NCI-H2227 (cell line): ENCODE measurements around the gene NOS1.
"Not testable (repeated sequence)": the region's sequence is repeated elsewhere in the genome, so short reads cannot be mapped to it uniquely, and the experiment has no call there.

Experiments used
- DNase-seq: peaks from one replicate; lab custom pipeline; 2025; ENCODE audit not compliant: unreplicated experiment; lab: John Stamatoyannopoulos, UW

NOS1 gene

DNA sequence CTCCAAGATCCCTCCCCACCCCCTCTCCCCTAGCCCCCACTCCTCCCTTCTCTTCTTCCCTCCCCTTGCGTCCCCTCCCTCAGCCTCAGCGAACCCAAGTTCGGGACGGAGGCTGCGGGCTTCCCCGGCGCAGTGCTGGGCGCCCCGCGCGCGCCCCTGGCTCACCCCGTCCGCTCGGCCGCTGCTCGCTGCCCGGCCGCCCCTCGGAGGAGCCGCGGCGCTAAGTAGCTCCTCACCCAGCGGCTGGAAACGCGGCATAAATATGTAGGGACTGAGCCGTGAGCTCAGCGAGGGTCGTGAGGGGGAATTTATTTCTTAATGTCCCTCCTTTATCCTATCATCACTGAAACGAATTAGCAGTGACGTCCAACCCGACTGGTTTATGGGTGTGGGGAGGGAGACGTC is at the start of gene NOS1:
Gene NOS1 (minus strand): TSS at position 280 of the 405 bp plus-strand sequence. CDS start 30,557 bp downstream, outside the sequence.
- no peak for DNase-seq

DNA sequence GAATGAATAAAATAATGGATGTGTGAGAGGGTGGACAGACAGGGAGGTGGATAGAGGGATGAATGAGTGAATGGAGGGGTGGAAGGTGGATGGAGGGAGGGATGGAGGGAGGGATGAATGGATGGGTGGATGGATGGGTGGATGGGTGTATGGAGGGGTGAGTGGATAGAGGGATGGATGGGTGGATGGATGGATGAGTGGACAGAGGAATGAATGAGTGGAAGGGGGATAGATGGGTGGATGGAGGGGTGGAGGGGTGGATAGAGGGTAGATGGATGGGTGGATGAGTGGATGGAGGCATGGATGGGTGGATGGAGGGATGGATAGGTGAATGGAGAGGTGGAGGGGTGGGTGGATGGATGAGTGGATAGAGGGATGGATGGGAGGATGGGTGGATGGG is 47.9 kb upstream of the NOS1 start:
- no peak for DNase-seq

DNA sequence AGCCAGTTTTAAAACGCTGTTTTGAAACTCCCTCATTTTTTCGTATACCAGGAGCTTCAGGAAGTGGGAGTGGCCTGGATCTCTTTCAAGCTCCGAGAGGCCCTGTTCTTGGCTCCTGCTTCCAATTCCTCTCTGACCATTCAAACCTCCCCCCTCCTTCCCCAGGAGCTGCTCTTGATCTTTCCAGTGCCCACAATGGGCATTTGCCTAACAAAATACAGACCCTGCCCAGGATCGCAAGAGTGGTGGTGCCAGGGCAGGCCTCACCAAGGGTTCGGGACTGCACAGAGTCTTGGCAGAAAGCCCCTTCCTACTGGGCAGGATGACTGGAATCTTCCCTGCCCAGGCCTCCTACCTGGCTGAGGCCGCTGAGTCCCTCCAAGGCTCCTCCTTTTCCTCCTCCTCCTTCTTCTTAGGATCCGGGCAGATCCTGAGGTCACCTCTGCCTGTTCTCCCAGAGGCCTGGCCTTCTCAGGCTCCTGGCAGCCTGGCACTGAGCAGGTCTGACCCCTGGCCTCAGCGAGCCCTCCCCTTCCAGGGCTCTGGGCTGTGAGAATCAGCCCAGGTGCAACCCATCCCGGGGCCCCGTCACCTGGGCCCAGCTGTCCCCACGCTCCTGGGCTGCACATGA is 46.9 kb upstream of the NOS1 start:
- no peak for DNase-seq

DNA sequence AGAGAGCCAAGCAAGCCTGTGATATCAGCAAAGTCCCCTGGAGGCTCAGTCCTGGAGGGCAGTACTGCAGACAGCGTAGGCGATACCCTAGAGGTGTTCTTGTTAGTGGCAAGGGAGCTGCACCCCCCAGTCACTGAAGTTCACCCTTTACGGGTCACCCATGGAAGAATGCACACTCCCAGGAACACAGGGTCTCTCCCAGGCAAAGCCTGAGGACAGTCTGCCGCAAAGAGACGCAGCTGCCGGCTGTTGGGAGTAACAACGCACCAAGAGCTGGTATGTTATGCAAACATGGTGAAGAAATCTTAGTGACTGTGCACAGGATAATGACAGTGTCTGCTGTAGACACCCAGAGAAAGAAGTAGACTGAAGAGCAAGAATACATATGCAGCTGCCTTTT is 43.5 kb upstream of the NOS1 start:
- no peak for DNase-seq

DNA sequence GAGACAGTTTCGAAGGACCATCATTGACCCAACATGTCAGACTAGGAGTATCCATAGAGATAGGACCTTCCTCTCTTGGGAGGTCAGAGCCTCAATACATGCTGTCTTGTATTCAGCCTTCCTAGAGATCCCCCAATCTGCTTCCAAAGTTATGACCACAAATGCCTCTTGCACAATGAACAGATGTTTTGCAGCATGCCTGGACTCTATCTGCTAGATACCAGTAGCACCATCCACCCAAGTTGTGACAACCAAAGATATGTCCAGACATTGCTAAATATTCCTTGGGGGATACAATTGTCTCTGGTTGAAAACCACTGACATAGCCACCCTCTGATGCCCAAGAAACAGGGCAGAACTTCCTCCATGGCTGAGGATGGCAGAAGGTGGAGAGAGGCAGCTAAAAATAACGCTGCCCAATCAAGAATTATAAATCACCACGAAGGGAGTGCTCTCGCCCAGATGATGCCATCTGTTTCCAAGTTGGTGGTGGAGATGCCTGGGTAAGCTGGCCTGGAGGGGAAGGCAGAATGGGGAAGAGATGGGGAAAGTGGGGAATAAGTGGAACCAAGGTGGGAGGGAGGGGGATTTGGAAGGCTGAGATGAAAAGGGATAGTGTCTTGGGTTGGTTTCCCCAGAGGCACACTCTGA is 42.9 kb upstream of the NOS1 start:
- DNase-seq: no peak

DNA sequence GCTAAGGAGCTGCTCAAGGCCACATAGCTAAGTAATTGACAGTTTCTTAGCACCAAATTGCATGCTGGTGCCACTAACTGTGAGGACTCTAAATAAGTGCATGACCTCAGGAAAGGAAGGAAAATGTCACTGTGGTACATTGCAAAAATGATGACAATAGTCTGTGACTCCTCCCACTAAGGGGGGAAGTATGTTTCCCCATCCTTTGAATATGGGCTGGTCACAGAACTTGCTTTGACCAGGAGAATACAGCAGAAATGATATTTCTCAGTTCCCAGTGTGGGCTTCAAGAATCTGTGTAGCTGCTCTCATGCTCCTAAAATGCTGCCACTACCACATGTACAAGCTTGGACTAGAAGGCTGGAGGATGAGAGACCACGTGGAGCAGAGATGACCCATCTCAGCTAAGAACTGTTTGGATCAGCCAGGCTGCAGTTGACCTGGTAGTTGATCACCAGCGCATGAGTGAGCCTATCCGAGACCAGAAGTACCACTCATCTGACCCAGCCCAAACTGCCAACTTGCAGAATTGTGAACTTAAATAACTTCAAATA is 42.2 kb upstream of the NOS1 start:
- DNase-seq: no peak

DNA sequence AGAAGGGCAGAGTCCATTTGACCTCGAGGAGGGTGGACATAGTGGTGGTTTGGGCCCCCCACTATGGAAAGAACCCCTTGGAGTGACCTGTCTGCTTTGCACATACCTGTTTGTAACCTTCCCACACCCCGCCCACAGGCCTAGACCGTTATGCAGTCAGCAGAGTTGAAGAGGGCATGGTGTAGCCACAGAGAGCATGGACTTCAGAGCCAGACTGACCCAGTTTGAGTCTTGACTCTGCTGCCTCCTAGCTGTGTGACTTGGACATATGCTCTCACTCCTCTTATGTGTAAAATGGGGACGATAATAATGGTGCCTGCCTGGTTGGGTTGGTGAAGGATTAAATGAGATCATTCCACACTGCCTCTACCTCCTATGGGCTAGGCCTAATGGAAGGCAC is 40.9 kb upstream of the NOS1 start:
- DNase-seq: no peak

DNA sequence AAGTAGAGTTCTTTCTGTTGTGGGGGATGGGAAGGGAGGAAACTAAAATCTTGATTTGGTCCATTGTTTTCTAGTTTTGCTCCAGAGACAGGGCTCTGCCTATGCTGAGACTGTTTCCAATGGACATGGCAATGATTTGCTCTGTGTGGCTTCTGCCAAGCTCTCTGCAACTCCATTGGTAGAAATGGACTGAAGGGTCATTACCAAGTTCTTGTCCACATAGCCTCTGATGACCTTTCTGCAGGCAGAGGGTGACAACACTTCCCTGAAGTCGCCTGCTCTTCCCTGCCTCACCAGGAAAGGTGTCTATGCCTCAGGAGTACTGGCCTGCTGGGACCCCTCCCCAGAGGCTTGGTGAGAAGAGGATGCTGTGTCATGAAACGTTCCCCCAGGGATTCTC is 39.5 kb upstream of the NOS1 start:
- DNase-seq: no peak

DNA sequence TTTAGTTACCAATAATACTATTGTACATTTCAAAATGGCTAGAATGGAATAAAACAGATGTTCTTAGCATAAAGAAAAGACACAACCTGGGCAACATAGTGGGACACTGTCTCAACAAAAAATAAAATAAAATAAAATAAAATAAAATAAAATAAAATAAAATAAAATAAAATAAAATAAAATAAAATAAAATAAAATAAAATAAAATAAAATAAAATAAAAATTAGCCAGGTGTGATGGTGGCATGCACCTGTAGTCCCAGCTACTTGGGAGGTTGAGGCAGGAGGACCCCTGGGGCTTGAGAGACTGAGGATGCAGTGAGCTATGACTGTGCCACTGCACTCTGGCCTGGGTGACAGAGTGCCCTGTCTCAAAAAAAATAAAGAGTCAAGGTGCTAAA is 37.1 kb upstream of the NOS1 start:
- not testable (repeated sequence) for DNase-seq

DNA sequence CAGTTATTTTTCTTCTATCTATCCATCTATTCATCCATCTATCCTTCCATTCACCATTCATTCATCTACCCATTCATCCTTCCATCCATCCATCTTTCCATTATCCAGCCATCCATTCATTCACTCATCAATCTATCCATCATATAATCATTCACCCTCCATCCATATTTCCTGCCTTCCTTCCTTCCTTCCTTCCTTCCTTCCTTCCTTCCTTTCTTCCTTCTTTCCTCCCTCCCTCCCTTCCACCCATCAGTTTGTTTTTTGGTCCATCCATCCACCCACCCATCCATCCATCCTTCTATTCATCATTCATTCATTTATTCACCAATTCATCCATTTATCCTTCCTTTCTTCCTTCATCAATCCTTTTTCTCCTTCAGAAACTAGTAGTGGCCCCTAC is 34.3 kb upstream of the NOS1 start:
- no peak for DNase-seq

DNA sequence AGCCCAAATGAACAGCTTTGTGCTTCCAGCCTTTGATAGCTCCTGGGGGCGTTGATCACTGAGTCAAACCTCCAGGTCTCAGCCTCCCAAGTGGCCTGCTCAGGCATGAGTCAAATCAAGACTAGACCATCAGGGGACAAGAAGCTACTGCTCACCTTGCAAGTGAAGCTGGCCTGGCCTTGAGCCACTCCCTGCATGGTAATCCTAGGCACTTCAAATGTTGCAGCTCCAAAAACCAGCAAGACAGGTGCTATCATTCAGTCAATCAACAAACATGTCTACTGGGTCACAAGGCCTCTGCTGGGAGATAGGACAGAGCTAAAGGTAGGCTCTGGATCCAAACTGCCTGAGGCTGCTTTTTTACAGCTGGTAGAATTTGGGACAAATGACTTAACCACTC is 33.1 kb upstream of the NOS1 start:
- no peak for DNase-seq

DNA sequence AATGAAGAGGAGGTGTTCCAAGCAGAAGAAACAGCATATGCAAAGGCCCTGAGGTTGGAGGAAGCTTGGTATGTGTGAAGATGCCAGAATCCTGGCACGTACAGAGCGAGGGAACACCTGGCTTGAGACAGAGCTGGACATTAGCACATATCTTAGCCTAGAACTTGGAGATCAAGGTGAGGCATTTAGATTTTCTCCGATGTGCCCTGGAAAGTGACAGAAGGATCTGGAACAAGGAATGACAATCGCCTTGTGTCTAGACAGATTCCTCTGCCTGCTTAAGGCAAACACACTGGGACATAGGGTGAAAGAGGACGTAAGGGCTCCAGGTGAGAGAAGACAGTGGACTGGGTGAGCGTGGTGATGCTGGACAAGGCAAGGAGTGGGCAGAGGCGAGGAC is 32.2 kb upstream of the NOS1 start:
- no peak for DNase-seq

DNA sequence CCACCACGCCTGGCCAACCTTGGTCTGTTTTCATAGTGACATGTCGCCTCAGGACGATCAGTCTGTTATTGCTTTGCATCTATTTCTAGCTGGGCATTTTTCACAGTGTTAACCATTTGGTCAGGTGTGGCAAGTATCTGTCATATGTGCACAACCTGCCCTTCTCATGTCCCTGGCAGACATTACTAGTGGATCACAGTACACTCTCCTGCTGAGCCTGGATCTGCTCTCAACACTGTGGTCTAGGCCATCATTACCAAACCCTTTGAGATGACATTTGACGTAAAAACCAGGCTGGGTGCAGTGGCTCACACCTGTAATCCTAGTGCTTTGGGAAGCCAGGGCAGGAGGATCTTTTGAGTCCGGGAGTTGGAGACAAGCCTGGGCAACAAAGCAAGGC is 29.4 kb upstream of the NOS1 start:
- no peak for DNase-seq

DNA sequence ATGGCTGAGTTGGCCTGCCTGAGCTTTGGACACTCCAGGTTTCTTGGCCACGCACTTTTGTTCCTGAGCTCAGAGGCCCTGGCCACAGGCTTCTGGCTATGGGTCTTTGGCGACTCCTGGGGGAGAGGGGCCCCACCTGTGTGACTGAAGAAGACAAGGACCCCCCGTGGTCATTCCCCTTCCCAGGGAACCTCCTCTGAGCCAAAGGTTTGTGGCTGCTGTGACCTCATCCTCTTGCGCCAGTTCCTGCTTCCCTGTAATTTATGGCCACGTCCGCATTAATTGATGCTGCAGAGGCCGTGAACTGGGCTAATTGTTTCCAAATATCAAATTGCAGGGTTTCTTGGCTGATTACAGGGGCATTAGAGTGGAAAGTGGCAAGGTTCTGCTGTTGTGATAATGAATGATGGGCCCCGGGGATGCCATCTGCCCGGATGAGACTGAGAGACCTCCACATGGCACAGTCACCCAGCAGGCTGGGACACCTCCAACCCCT is 27.6 kb upstream of the NOS1 start:
- DNase-seq: no peak

DNA sequence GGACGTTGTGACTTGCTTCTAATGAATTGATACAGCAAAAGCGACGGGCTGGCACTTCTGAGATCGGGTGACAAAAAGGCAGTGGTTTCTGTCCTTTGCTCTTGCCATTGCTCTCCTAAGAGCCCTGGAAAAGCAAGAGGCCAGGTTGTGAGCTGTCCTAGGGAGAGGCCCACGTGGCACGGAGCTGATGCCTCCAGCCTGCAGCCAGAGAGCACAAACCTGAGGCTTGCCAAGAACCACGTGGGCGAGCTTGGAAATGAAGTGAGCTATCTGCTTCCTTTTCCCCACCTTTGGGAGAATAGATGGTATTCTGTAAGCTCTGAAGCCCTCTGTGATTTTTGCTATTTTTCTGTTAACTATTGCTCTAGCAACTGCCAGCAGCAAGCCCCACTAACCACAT is 26.4 kb upstream of the NOS1 start:
- no peak for DNase-seq

DNA sequence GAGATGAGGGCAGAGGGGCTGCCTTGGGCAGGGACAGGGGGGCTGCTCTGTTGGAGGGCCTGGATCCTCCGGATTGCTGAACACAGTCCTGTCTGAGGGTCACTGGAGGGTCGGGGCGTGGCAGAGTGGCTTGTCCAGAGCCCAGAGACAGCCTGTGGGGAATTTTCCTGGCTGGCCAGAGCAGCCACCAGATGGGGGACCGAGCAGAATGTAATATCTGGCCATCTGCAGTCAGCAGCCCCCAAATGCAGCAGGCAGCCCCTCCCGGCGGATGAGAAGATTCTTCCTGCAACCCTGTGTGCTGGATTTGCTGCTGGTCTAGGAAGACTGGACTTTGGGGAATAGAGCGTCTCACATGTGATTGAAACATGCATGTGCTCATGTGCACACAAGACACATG is 23.3 kb upstream of the NOS1 start:
- DNase-seq: no peak

DNA sequence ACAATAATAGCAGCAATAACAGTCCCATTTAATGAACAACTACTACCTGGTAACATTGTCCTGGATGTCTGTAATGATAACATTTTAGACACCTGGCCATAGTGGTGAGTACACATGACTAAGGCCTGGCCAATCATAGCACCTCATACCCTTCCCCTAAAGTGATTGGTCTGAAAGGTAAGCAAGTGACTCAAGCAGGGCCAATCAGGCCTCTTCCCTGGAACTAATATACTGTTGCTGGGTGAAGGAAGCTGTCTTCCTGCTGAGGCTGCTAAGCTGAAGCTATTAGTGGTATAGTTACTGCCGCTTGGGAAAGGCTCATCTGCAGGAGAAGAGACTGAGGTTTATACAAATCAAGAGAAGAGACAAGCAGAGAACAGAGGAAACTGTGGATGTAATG is 18.7 kb upstream of the NOS1 start:
- peak; percentile 11 for DNase-seq

DNA sequence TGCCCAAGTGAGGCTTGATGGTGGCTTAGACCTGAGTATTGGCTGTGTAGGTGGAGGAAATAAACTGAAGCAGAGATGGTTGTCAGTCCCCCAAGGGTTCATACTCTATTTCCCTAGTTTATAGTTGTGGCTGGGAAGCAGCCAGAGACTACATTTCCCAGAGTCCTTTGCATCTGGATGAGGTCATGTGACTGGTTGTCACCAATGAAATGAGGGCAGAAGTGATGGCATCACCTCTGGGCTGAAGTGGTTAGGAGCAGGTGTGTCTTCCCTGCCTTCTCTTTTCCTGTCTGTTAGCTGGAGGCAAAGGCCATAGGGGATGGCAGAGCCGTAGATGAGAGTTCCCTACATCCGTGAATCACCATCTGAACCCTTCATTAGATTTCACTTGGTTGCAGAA is 16.3 kb upstream of the NOS1 start:
- DNase-seq: peak; percentile 22

DNA sequence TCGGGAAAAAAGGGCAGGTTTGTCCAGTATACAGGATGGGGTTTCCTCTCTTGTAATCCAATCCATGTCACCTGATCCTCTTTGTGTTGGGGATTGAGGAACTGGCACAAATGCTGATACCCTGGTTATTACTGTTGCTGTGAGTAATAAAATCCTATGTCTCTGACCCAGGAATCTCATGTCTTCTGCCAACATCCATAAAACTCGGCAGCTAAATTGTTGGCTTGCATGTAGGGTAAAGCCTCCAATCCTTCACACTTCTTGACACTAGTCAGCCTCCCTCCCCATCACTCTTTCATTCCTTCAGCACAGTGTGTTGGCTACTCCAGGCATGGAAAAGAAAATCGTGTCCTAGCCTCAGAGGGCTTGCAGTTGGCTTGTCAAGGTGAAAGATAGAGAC is 9.2 kb upstream of the NOS1 start:
- DNase-seq: no peak

DNA sequence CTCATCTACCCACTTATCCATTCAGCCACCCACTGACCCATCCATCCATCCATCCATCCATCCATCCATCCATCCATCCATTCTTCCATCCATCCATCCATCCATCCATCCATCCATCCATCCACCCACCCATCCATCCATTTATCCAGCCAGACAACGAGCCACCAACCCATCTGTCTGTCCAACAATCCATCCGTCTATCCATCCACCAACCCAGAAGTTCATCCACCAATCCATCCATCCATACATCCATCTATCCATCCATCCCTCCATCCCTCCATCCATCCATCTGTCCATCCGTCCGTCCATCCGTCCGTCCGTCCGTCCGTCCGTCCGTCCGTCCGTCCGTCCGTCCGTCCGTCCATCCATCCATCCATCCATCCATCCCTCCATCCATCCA is 8.6 kb upstream of the NOS1 start:
- DNase-seq: not testable (repeated sequence)

DNA sequence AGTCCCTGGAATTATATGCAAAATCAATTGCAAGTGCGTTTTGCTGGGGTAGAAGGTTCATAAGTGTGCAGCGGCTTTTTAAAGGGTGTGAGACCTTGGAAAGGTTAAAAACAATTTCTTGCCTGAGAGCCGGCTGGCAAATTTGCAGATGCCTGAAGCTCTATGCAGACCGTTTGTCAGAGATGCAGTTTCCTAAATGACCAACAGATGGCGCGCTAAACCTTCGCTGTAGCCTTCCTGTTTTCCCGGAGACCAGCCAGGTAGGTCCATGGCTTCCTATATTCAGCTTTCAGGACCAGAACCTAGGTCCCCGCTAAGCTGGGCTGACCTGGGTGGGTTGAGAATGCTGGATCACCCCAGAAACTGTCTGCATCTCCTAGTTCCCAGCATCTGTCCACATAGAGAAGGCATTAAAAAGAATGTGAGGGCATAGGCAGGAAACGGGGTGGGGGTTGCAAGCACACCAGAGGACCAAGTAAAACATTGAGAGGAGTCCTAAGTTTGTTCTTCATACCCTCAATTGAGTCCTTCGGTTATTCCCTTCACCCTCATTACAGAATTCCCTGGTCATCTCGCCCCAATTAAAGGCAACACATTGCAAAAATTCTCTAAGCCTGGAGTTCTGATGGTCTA is 5.7 kb upstream of the NOS1 start:
- DNase-seq: peak; percentile 89

DNA sequence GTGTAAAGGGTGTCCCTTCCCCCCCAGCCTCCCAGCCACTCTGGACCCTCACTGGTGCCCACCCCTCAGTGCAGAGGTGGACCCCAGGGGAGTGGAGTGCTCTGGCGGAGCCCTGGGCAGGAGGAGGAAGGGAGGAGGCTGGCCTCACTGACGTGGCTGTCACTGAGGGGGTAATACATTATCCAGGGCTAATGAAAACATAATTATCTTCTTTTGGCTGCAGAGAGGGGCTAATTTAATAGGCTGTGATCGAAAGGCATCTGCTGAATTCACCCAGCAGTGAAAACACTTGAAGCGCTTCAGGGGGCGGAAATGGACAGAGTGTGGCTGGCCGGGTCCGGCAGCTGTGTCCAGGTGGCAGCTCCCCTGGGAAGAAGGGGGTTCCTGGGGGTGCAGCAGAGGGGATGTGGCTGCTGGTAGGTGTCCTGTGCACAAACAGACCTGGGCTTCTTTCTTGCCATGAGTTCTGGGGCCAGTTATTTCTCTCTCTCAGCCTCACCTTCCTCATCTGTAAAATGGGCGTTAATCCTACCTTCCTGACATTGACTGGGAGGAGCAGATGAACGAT is 3.7 kb upstream of the NOS1 start:
- no peak for DNase-seq
